Erythroblast (primary cell): ENCODE data around the gene ABHD1.

Experiments used
- GATA1 ChIP-seq: IDR thresholded peaks from 2 replicates; pipeline ENCODE4 v1.6.1; 2011; ENCODE audit warnings: low read depth, mild to moderate bottlenecking, control low read depth, low read length, moderate library complexity
- POLR2A ChIP-seq: IDR thresholded peaks from 2 replicates; pipeline ENCODE4 v1.6.1; 2011; ENCODE audit warnings: mild to moderate bottlenecking, low read length

DNA sequence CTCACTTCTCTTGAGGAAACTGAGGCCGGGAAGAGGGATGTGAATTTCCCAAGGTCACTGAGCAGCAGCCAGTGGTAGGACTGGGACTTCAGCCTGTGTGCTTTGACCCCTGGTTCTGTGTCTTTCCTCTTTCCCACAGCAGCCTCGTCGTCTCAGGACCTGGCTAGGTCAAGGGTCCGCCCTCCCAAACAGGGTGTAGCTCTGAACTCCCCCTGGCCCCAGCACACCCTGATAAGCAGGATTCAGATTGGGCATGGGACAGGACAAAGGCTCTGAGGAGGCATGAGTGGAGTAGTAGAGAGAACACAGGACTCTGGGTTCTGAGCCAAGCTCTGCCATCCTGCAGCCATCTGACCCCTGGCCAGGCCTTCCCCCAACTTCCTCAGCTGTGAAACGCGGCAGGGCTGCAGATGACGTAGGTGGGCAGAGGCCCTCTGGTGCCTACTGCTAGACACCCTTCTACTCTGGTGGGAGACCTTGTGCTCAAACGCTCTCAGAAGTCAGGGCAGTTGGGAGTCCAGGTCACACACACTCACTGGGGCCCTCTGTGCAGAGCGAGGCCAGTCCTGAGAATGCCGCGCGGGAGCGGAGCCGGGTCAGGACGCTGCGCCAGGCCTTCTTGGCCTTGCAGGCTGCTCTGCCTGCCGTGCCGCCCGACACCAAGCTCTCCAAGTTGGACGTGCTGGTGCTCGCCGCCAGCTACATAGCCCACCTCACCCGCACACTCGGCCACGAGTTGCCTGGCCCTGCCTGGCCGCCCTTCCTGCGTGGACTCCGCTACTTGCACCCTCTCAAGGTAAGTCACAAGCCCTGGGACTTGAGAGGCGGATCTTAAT is 26.2 kb downstream of the ABHD1 start:
- no peak for TF ChIP-seq POLR2A
- no peak for TF ChIP-seq GATA1
